ENCODE measurements around the gene CD320. TPM values are rescaled to one million over a fixed set of nuclear protein-coding genes. Genes with fewer than 3 reads are reported as not detected.
"Not testable (repeated sequence)": the region's sequence is repeated elsewhere in the genome, so short reads cannot be mapped to it uniquely, and the experiment has no call there.

Gene CD320
- polyA plus RNA-seq (2011; rRNA removed), result 22.6 and 31.0 TPM in 2 replicates
- 8.1 and 10.5 TPM in 2 replicates for polyA minus RNA-seq (2011; rRNA and poly(A)+ RNA removed)

- CTCF ChIA-PET, result no interaction called here
- DNase-seq (ENCODE audit: low read depth, low spot score), result peak; percentile 64
- H3K27ac ChIP-seq (ENCODE audit: low read depth, low read length), result peak within 1 kb of the TSS; percentile 21
- H3K4me3 ChIP-seq (ENCODE audit: low read depth, low read length), result peak within 1 kb of the TSS; percentile 75
- POLR2A ChIA-PET, result interaction anchor here (0.6 to 1.4 kb wide), 3 partner anchors 13 to 206 kb away, joined by 3 to 8 read pairs (median 3); partner anchors contain the start of genes NDUFA7, RPS28 and ZNF414
- no peaks in the 10 kb centered on the region for H3K27me3 ChIP-seq (ENCODE audit: control insufficient read depth, insufficient read depth, low read length)
- peaks cover 6% of the 10 kb centered on the region; the same call in 1 of the 2 replicates for H3K9me3 ChIP-seq (ENCODE audit: control insufficient read depth, insufficient read depth, low read length)
- no peak for TF ChIP-seq CTCF (IDR thresholded peaks at IDR 0.05; ENCODE audit: low read depth, low read length)
Measured at GRCh38 chr19:8307965-8308866, at the start of gene CD320. Gene CD320 (minus strand): TSS chr19:8308358. CDS start chr19:8308290, 68 bp downstream.

GRCh38 chr19:8357007-8357521, 48.9 kb upstream of the CD320 start:
- Histone ChIP-seq H3K9me3 (ENCODE audit: control insufficient read depth, insufficient read depth, low read length) (peaks cover 6% of the 10 kb centered on the region; the same call in 1 of the 2 replicates), H3K27ac (ENCODE audit: low read depth, low read length) (no peak overlapping the region), H3K4me3 (ENCODE audit: low read depth, low read length) (no peak overlapping the region), H3K27me3 (ENCODE audit: control insufficient read depth, insufficient read depth, low read length) (no peaks in the 10 kb centered on the region)
- ChIA-PET POLR2A (interaction anchor here (0.6 kb wide), 1 partner anchor 157 kb away, joined by 3 read pairs; the partner anchor contains the start of gene ZNF414), CTCF (interaction anchor here (0.7 to 1.6 kb wide), 4 partner anchors 9 to 354 kb away, joined by 3 to 5 read pairs (median 4); partner anchors contain the start of gene MARCHF2)
- no peak for TF ChIP-seq CTCF (IDR thresholded peaks at IDR 0.05; ENCODE audit: low read depth, low read length)
- no peak for DNase-seq (ENCODE audit: low read depth, low spot score)

- ChIA-PET POLR2A (interaction anchor here (0.6 to 1.6 kb wide), 4 partner anchors 9 to 69 kb away, joined by 4 to 9 read pairs (median 8); partner anchors contain the start of genes ANGPTL4 and RAB11B), CTCF (interaction anchor here (1.0 to 4.9 kb wide), 8 partner anchors 8 to 225 kb away, joined by 4 to 53 read pairs (median 11); partner anchors contain the start of genes MARCHF2 and RAB11B)
- DNase-seq (ENCODE audit: low read depth, low spot score), result no peak
- Histone ChIP-seq H3K27ac (ENCODE audit: low read depth, low read length) (peak overlapping the region; percentile 34), H3K4me3 (ENCODE audit: low read depth, low read length) (no peak overlapping the region), H3K9me3 (ENCODE audit: control insufficient read depth, insufficient read depth, low read length) (peaks cover 6% of the 10 kb centered on the region; the same call in 1 of the 2 replicates), H3K27me3 (ENCODE audit: control insufficient read depth, insufficient read depth, low read length) (no peaks in the 10 kb centered on the region)
- no peak for TF ChIP-seq CTCF (IDR thresholded peaks at IDR 0.05; ENCODE audit: low read depth, low read length)
Measured at GRCh38 chr19:8355631-8356402, 47.7 kb upstream of the CD320 start.

- not testable (repeated sequence) for H3K9me3 ChIP-seq (ENCODE audit: control insufficient read depth, insufficient read depth, low read length); DNase-seq (ENCODE audit: low read depth, low spot score); H3K27ac ChIP-seq (ENCODE audit: low read depth, low read length); H3K27me3 ChIP-seq (ENCODE audit: control insufficient read depth, insufficient read depth, low read length); H3K4me3 ChIP-seq (ENCODE audit: low read depth, low read length)
- ChIA-PET POLR2A (interaction anchor here (0.6 to 1.2 kb wide), 4 partner anchors 18 to 111 kb away, joined by 4 to 11 read pairs (median 6); partner anchors contain the start of gene RAB11B), CTCF (interaction anchor here (0.7 to 4.9 kb wide), 24 partner anchors 9 to 449 kb away, joined by 3 to 53 read pairs (median 10); partner anchors contain the start of genes ANGPTL4, KANK3, MAP2K7 and MARCHF2)
Measured at GRCh38 chr19:8352845-8353244, 44.7 kb upstream of the CD320 start.
